ENCODE measurements around the gene INPP4B.

The INPP4B gene

DNA sequence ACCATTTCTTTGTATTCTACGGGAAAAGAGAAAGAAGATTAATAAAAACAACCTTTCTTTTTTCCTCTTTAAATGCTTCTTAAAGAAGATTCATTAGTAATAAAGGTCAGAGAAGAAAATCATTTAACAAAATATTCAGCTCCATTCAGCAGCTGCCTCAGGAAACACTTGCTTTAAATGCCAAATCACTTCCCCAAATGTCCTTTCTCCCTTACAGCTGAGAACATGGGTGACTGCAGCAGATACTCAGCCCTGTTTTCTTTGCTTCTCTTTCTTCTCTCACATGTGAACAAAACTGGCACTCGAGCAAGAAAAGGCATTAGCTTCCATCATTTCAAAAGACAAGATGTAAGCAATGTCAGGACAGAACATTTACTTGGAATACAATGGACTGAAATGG is 120.2 kb downstream of the INPP4B start:
- DNase-seq = no peak

DNA sequence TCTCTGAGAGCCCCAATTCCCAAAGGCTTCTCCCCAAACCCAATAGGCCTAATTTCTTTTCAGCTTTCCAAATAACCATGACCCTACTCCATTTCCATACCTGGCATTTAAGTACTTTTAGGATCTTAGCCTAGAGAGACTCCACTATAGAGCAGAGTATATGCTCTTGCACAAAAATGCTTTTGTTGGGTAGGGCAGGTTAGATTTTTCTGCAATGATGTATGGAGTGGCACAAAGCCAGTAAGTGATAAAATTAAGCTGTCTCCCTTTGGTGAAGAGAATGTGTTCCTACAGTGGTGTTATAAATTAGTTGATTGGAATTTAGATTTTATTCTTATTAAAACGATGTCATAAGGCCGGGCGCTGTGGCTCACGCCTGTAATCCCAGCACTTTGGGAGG is 124.9 kb downstream of the INPP4B start:
- DNase-seq = no peak

DNA sequence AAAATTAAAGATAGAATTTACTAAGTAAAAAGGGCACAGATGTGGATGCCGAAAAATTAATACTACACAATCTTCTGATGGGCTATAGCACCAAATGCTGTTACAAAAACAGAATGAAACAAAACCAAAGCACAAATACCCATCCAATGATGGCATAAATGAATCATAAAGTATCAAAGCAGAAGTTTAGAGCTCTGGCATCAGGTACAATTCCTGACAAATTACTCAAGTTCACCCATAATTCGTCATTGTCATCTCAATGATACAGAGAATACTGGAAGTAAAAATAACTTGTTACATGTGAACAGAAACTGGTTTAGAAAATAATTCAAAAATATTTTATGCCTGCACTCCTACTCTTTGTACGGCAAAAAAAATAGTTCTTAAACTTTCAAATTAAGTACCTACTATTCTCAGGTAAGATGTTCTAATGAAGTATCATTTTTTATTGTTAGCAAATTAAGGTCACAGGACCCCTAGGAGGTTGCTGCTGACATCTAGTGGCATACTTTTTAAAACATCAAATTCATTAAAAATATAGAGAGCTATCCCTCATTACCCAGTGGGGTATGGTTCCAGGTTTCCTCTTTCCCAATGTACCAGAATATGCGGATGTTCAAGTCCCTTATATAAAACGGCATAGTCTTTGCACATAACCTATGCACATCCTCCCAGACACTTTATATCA is 126.1 kb downstream of the INPP4B start:
- peak; percentile 3 for DNase-seq

DNA sequence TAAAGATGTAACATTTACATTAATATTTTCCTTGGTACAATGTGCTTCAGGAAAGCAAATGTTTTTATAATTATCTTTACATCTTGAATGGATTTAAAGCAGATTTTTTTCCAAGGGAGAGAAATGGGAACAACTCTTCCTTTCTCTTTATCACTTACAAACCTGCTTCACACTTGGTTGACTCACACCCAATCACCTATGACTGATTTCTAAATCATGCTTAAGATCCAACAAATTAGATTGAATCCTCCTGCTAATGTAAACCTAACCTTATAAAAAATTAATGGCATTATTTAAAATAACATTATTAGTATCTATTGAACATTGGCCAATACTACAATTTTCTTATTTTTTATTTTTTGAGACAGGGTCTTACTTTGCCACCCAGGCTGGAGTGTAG is 127.1 kb downstream of the INPP4B start:
- no peak for DNase-seq

DNA sequence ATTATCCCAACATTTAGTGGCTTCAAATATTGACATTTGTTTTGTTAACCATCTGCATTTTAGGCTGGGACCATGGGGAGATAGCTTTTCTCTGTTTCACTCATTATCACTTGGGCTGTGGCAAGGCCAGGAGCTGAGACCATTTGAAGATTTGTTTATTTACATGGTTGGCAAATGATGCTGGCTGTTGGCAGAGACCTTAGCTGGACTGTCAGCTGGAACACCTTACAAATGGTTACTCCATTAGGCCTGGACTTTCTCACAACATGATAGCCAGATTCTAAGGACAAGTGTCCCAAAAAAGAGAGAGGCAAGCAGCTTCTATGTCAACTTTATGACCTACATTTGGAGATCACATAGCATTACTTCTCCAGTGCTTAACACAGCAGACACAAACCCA is 130.4 kb downstream of the INPP4B start:
- DNase-seq = no peak

DNA sequence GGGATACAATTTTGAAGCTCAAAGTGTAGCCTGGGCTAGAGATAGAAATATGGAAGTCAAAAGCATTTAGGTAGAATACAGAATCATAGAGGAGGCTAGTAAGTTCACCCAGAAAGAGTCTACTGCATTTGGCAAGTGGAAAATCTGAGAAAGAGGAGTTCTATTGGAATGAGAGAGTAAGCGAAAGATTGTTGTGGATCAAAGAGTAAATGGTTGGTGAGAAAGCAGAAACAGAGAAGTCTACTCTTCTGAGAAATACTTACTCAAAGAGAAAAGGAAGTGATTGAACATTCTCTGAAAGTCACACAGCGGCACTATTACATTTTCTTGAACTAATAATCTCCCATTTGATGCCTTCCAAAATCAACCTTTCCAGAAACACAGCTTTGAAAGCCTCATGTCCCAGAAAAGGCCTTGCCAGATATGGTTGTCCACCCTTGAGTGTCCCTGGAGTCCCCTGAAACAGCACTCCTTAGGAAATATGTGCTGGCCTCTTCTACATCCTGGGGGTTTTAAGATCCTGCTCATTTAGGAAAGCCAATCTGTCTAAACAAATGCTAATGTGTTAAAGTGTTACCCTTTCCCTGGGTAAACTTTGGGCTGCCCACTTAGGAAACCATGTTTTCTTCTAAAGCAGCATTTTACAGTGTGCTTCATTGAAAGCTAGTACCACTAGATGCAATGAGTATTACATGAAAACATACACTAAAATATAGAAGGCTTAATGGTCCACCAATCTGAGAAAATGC is 132.6 kb downstream of the INPP4B start:
- DNase-seq = no peak

DNA sequence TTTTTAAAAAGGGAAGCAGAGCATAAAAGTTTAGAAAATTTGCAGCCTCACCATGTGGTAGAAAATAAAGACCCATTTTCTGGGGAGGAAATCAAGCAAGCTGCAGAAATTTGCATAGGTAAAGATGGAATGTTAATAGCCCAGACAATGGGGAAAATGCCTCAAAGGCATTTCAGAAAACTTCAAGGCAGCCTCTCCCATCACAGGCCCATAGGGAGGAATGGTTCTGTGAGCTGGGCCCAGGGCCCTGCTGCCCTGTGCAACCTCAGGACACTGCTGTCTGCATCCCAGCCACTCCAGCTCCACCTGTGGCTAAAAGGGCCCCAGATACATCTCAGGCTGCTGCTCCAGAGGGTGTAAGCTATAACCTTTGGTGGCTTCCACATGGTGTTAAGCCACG is 137.9 kb downstream of the INPP4B start:
- DNase-seq = no peak

DNA sequence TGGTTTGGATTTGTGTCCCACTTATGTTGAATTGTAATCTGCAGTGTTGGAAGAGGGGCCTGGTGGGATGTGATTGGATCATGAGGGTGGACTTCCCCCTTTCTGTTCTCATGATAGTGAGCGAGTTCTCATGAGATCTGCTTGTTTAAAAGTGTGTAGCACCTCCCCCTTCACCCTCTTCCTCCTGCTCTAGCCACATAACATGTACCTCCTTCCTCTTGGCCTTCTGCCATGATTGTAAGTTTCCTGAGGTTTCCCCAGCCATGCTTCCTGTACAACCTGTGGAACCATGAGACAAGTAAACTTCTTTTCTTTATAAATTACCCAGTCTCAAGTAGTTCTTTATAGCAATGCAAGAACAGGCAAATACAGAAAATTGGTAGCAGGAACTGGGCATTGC is 138.7 kb downstream of the INPP4B start:
- no peak for DNase-seq

DNA sequence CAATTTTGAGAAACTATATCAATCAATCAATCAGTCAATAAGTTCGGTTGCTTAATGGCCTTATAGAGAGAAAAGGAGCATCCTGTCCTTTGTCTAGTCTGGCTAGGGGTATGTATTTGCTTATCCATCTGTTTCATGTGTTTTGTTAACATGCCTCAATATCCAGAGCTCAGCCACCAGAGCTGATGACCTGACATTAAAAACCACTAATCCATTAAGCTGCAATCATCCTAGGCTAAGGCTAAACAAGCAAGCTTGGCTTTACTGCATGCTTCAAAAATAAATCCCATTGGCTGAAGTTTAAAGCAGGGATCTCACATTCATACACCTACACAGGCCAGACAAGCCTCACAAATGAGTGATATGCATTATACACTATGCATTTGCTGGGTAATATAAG is 139.7 kb downstream of the INPP4B start:
- no peak for DNase-seq

DNA sequence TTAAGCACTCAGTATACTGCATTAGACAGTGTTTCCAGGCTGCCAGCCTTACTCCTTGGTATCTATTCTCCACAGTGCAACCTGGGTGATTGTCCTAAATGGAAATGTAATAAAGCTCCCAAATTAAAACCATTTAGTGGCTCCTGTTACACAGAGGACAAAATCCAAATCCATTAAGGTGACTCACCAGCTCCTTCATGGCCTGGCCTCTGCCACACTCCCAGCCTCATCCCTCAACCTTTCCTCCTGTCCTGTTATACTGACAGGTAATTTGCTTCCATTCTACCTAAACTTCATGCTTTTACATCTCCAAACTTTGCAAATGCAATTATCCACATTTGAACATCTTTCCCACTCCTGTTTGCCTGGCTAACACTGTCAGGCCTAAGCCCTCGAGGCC is 140.3 kb downstream of the INPP4B start:
- DNase-seq = no peak

DNA sequence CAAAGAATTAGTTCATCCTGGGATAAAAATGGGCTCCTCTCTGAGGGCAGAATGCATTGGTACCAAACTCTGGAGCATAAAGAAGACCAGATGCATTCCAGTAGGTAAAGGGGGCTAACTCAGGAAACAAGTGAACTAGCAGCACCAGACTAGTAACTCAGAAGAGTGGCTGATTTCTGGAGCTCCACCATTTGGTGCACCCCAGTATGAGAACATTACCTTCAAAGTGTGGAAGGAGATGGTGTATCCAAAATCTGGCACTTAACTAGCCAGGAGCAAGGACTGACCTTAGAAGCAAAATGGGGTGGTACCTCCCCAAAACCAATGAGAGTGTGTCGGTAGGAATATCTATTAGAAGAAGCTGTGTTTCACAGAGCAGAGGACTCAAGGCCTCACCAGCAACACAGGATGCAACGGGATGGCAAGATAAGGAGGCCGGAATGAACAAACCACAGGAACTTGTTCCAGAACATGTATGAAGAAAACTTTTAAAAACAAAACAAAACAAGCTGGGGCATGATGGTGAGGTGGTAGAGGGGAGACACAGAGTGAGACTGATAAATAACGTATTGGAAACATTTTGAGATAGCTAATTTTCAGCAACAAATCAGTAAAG is 142.3 kb downstream of the INPP4B start:
- no peak for DNase-seq

DNA sequence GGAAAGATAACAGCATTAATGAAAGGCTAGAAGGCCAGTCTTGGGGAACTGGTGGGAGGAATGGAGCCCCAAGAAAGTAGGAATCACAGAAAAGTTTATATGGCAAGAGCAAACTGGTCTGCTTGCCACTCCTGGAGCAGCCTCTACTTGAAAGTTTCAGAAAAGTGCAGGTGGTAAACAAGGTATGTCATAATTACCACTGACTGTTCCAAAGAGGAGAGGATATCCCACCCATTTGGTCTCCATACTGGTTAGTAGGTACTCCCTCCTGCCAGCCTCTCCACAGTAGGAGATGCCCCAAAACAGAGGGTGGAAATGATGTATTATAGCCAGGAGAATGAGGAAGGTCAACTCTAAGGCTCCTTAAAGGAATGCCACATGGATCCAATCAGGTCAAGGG is 145.1 kb downstream of the INPP4B start:
- no peak for DNase-seq

DNA sequence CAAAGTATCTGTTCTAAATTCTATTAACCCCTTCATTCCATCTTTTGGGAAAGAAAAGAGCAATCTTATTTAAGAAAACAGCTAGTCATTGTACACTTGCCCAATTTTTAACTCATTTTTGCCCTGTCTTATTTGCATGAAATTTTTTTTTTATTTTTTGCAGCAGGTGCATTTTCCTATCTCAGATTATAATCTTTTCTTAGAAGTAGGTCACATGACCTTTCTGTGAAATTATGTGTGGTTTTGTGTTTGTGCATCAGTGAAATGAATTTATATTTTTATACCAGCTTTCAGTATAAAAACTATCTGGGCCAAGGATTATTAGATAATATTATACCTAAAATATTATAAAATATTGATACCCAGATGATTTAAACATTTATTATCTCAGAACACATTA is 145.6 kb downstream of the INPP4B start:
- DNase-seq = no peak

DNA sequence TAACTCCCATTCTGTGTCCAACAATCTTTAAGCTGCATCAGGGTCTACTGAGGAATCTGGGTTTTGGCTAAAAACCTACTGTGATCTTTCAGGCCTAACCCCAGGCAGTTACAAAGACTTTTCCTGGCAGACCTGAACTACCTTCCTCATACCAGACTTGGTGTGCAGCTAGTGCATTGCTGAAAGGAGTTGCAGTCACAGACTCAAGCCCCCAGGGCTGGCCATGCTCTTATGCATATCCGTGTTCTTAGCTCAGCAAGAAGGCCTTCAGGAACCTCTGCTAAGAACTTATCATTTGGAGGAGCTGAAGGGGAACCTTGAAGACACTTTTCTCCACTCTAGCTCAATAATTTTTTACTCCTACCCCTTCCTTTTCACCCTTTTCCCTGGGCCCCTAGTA is 147.5 kb downstream of the INPP4B start:
- DNase-seq = no peak

DNA sequence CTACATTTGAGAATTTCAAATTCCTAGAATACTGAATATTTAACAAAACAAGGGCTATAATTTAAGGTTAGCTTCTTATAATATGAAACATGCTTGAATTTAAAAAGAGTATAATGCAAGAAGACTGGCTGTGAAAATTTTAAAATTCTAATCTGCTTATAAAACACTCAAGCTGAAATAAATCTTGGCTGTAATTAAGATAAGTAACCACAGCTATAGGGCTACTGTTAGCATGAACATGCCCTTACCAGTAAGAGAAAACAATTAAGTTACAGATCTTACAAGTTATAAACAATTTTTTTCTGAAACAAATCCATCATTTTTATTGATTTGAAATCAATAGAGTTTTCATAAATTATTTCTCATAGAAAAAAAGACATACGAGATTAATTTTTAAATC is 148.2 kb downstream of the INPP4B start:
- DNase-seq = no peak

DNA sequence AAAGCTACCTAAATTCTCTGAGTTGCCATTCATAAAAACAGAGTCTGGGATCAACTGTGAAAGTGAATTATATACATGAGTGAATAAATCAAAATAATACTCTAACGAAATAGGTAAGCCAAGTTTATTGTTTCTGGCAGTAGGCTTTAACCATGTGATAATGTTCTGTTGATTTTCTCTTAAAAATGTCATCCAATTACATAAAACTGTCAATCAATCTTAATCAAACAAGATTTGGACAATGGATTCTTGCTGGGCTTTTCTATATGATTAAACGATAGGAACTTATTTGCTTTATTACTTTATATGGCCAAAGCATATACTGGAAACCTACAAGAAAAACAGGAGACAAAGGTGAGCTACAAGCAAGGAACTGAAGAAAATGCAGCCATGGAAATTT is 148.8 kb downstream of the INPP4B start:
- DNase-seq = no peak

DNA sequence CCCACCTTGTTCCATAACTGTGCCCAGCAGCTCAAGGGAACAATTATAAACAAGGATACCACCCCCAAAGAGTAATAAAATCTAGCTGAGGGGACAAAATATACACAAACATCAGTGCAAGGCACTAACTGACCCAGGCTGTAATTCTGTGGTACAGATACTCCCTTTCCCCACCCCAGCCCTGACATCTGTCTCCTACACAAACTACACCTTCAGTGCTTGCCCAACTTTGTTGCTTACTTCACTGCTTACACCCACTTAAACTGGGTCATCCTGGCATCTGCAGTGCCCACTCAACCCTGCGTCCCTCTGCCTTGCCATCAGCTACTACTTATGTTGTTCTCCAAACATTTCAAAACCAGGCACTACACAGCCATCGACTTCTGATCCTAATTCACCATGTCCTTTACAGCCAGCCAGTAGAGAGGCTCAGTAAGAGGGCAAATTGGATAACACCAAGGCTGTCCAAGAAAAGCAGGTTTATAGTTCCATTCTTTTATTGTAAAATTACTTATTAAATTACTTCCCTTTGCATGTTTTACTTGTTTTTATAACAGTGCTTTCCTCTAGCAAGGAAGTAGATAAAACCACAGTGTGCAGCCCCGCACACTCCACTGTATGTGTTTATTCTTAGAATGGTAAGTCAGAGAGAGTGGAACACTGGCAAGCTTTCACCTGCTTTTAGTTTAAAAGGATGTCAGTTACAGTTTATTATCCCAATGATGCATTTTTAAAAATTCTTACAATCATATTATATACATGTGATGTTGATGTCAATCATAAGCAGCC is 149.6 kb downstream of the INPP4B start:
- no peak for DNase-seq

DNA sequence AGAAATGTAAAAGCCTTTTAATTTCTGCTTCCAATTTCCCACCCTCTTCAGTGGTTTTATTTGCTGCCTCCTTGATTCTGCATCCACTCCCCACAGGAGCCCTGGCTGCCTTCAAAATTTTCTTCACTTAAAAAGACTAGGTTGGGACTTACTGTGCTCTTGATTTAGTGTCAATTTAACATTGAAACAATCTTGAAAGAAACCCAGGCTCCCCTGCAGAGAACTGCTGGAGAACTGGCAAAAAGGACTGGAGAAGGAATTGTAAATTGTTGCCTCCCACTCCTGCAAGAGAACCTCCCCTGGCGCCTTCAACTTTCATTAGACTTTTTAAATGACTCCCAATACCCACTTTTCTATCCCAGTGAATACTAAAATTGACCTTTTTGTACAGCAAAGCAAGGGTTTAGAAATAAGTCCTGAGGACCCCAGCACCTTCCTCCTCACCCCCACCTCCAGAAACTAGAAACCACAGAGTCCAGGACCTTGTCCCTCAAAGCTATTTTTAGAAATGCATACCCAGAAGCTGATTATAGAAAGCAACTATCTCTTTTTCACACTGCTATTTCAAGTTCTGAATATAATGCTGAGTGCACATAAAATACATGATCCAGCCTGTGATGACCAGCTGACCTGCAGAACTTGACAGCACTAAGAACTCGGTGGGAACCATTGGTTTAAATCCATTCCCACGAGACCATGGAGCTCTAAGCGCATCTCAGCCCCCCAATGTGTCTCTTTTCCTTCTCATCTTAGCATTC is 155.5 kb downstream of the INPP4B start:
- DNase-seq = no peak

DNA sequence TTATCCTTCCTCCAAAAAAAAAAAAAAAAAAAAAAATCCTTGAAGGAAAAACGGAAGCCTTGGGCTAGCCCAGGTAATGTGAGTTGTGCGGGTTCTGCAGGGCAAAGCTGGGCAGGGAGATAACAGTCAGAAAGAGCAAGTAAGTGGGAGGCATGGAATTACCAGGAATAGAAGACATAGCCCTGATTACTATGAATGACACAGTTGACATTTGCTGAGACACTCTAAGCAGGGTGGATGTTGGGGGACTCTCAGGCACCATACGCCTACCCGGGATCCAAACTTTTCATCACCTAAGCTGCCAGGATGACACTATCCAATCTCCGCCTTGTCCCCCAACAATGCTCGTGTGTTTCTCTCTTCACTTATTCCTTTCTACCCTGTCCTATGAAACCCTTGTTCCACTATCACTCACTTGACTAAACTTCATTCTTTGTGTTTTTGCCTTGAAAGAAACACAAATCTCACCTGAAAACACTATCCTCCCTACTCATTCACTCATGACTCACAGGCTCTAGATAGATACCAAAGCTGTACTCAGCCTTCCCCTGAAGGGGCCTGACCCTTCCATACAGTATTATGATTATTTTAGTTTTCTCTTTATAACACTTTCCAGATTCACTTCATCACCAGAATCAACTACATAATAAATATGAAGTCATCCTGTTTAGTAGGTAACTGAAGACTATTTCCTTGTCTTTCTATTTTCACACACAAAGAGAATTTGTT is 158.4 kb downstream of the INPP4B start:
- DNase-seq = no peak

DNA sequence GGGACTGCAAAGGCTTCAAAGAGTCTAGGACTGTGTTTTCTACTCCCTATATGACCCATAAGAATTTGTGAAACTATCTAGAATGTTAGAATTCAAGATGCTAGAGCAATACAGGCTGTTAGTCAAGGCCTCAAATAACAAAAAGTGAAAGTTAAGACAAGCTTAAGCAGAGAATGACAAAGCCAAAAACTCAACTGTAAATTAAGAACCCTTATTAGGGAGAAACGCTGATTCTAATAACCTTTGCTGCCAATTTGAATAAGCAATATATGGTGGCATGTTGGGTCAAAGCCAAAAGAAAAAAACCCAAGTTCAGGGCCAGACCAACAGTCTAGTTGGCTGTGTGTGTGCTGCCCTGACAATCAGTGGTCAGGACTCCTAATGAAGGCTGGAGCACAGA is 160.0 kb downstream of the INPP4B start:
- no peak for DNase-seq

DNA sequence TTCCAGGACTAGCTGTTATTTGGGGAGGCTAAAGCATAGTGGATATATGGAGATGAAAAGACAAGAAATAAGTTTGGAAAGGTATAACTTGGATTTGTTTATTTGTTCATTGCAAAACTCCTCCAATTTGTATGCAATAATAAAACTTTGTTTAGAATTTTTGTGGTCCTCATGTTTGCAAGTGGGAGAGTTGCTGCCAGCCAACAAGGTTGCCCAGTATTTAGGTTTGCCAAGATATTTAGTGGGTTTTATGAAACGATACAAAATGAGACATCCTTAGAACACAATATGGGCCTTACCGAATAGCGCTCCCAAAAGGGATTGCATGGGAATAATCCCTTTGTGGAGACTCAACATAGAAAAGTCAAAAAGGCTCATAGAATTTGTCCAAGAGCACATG is 162.1 kb downstream of the INPP4B start:
- DNase-seq = no peak

DNA sequence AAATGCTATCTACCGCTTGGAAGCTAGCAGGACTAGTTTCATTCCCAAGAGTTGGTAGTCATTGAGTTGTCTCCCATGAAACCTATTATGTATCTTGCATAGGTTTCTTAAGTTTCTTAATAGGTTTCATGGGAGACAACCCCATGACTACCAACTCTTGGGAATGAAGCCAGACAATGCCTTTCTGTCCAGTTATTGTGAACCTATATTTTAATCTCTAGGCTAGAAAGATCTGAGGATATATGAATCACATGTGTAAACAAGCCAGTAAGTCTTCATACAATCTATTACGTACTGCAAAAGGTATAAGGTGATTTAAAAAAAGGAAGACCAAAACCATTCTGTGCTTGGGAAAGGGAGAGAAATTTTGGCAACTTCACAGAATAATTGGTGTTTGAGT is 162.6 kb downstream of the INPP4B start:
- DNase-seq = no peak
